Choroid plexus epithelial cell (primary cell): ENCODE results near the gene MYL3.
"Not testable (repeated sequence)": the region's sequence is repeated elsewhere in the genome, so short reads cannot be mapped to it uniquely, and the experiment has no call there.

Experiments
- DNase-seq: peaks from one replicate; pipeline ENCODE4 v3.0.0-alpha.2; 2010; ENCODE audit warnings: low read depth
- H3K4me3 ChIP-seq: 2 replicates; pipeline ENCODE4 v1.5.1; 2011; ENCODE audit warnings: low read depth, mild to moderate bottlenecking, control low read depth, low read length, moderate library complexity
- TF ChIP-seq, protein P1 (sequence below): conservative IDR thresholded peaks from 2 replicates; pipeline ENCODE4 v1.5.1; 2011; ENCODE audit warnings: low read depth, mild to moderate bottlenecking, control low read depth, inconsistent platforms, low read length, moderate library complexity

MYL3 gene

DNA sequence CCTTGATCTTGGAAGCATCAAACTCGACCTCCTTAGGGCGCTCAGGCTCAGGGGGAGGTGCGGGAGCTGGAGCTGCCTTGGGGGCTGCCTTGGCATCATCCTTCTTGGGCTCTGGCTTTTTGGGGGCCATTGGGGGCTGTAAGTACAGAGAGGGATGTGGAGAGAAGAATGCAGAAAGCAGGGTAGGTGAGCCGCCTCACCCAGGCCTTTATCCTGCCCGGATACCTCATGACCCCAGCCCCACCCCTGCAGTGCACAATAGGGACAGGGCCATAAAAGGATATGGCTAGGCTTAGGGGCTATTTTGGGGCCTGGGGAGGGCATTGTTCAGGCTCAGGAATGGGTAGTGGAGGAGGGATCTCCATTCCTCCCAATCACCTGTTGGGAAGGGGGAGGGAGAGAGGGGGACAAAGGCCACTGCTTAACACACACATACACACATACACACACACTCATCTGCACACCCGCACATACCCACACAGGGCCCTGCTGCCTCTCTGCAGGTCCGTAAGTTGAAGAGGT is at the start of gene MYL3:
TSS of gene MYL3 (minus strand) at position 184 of the 522 bp plus-strand sequence. CDS start at position 130, 54 bp downstream.
- H3K4me3 ChIP-seq = no peak within 1 kb of the TSS
- no peak for DNase-seq
- TF ChIP-seq, protein P1, sequence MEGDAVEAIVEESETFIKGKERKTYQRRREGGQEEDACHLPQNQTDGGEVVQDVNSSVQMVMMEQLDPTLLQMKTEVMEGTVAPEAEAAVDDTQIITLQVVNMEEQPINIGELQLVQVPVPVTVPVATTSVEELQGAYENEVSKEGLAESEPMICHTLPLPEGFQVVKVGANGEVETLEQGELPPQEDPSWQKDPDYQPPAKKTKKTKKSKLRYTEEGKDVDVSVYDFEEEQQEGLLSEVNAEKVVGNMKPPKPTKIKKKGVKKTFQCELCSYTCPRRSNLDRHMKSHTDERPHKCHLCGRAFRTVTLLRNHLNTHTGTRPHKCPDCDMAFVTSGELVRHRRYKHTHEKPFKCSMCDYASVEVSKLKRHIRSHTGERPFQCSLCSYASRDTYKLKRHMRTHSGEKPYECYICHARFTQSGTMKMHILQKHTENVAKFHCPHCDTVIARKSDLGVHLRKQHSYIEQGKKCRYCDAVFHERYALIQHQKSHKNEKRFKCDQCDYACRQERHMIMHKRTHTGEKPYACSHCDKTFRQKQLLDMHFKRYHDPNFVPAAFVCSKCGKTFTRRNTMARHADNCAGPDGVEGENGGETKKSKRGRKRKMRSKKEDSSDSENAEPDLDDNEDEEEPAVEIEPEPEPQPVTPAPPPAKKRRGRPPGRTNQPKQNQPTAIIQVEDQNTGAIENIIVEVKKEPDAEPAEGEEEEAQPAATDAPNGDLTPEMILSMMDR = no peak

DNA sequence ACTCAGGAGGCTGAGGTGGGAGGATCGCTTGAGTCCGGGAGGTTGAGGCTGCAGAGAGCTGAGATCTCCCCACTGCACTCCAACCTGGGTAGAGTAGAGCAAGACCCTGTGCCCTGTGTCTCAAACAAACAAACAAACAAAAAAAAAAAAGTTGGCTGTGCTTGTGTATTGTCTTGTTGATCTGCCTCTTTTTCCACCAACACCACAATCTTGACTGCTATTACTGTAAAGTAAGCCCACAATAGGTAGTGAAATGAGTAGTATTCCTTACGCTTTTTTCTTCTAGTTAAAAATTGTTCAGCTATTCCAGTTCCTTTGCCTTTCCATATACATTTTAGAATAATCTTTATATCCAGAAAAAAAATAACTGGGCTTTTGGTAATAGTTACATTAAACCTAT is 49.7 kb upstream of the MYL3 start:
- H3K4me3 ChIP-seq = no peak overlapping the region
- TF ChIP-seq, protein P1 = no peak
- no peak for DNase-seq

DNA sequence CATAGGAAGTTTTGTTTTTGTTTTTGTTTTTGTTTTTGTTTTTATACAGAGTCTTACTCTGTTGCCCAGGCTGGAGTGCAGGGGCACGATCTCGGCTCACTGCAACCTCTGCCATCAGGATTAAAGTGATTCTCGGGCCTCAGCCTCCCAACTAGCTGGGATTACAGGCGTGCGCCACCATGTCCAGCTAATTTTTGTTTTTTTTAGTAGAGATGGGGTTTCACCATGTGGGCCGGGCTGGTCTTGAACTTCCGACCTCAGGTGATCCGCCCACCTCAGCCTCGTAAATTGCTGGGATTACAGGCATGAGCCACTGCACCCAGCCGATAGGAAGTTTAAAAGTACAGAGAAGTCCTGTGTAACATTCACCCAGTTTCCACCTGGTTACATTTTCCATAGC is 47.7 kb upstream of the MYL3 start:
- not testable (repeated sequence) for DNase-seq, H3K4me3 ChIP-seq

DNA sequence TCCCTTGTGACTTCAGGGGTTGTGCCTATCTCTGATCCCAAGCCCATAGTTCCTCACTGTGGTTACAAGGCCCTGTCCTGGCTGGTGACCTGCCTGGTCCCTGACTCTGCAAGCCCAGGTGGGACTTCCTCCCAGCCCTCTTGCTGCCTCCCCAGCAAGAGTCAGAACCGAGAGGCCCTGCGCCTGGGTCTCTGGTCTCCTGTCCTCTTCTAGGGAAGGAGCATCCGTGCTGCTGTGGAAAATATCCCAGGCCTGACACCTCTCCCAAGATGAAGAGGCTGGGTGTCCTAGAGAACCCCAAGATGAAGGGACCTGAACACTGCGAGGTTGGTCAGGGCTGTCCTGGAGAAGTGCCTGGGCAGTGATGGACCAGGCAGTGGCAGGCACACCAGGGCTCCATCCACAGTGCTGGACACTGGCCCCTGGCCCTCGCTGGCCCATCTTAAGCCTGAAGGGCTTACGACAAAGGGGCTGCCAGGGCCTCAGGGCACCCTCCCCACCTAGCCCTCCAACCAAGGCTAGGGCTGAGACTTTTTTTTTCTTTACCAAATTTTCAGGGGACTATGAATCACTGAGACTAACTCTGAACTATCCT is 47.0 kb upstream of the MYL3 start:
- no peak for DNase-seq
- TF ChIP-seq, protein P1 = no peak
- H3K4me3 ChIP-seq = no peak overlapping the region

DNA sequence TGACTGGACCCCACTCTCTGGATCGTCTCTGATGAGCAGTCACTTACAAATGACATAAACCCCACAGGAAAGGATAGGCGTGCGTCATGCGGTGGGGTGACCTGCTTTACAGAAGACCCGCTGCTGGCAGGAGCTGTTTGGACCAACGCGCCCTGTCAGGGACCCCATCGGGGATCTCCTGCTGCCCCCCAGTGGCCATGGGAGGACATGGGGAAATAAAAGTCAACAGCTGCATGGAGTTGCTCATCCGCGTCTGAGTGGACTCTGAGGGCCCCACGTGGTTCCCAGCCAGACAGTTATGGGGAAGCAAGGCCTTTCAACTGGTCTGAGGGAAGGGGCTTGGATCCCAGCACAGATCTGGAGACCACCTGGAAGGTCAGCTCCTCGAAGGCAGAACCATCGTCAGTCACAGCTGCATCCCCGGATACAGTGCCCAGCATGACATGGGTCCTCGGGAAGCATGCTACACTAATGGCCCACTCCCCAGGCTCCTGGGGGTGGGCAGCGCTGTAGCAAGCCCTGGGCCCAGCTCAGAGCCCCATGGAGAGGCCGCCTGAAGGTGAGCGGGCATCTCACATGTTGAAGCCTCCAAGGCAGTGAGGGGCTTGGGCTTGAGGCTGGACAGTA is 46.4 kb upstream of the MYL3 start:
- DNase-seq = peak; percentile 91
- no peak overlapping the region for H3K4me3 ChIP-seq
- TF ChIP-seq, protein P1 = peak; percentile 94

DNA sequence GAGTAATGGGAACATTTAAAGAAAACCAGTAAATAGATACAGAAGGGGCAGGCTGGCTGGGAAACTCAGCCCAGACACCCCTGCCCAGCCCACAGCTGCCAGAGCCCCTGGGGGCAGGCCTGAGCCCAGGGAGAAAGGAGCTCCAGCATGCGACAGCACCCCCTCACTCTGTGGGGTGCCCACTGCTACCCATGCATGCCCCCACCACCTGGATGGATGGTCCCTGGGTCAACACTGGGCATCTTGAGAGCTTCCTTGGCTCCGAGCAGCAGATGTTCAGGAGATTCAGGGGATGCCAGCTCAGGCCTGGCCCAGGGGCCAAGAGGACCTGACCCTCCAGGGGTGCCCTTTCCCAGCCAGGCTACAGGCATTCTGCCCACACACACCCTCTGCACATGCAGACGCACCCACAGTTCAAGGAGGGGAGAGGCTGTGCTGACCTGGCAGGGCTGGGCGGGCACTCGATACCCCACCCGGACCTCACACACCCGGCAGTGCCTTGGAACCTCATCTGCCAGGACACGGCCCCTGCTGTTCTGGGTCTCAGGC is 45.8 kb upstream of the MYL3 start:
- no peak for DNase-seq
- TF ChIP-seq, protein P1 = no peak

DNA sequence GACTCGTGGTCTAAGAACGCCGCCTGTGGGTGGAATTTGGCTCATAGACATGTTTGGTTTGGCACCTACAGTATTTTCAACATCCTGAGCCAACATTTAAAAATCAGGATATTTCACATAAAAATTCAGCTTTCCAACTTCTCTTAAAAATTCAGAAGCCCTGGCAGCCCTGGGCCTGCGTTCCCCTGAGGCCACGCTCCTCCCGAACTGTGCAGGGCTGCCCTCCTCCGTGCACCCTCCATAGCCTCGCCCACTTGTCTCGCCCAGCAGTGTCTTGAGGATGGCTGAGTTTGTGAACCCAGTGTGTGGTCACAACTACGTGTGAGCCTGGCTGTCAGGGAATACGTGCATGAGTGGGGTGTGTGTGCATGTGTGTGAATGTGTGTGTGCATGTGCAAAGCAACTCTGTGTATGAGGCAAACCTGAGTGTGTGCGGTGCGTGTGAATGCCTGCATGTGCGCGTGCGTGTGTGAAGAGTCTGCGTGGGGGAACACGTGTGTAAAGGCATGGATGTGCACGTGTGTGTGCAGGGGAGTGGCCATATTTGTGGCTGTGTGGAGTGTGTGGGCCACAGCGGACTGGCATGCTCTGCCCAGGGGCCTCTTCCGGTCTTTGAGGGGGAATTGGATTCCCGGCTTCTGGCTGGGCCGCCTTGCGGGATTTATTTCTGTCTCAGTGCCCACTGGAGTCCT is 45.2 kb upstream of the MYL3 start:
- no peak overlapping the region for H3K4me3 ChIP-seq
- DNase-seq = peak; percentile 88
- TF ChIP-seq, protein P1 = peak; percentile 60

More for the DNA sequence above, 45.8 kb upstream of the MYL3 start:
- no peak overlapping the region for H3K4me3 ChIP-seq
